ENCODE results near the gene MMAA.

GRCh38 chr4:145656156-145656555 is 37.0 kb downstream of the MMAA start:
- no peak for TF ChIP-seq POLR2A (IDR thresholded peaks at IDR 0.05)
- no peak for TF ChIP-seq CTCF (IDR thresholded peaks at IDR 0.05)

All from adrenal gland (tissue), 5 donors.